NCI-H774 (cell line): ENCODE data around the gene LAMA3.
"Not testable (repeated sequence)": the region's sequence is repeated elsewhere in the genome, so short reads cannot be mapped to it uniquely, and the experiment has no call there.

Experiments used
- DNase-seq: peaks from one replicate; lab custom pipeline; 2025; lab: John Stamatoyannopoulos, UW

LAMA3 gene

DNA sequence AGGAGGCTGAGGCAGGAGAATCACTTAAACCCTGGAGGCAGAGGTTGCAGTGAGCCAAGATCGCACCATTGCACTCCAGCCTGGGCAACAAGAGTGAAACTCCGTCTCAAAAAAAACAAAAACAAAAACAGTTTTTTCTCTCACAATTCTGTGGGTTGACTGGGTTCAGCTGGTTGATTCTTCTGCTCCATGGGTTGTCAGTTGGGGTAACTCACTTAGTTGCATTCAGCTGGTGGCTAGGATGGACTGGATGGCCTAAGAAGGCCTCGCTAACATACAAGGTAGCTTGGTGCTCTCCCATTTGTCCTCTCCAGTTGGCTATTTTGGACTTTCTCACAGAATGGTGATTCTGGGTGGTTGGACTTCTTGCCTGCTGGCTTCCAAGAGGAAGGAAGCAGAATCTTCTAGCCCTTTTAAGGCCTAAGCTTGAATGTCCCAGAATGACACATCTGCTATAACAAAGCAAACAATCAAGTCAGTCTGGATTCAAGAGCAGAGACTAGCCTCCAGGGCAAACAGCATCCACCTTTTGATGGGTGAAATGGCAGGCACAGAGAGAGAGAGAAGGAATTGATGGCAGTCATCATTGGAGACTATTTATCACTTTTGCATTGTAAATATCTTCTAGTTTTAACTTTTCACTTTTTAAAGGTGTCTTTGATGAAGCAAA, 17.9 kb downstream of the LAMA3 start:
- DNase-seq: no peak

DNA sequence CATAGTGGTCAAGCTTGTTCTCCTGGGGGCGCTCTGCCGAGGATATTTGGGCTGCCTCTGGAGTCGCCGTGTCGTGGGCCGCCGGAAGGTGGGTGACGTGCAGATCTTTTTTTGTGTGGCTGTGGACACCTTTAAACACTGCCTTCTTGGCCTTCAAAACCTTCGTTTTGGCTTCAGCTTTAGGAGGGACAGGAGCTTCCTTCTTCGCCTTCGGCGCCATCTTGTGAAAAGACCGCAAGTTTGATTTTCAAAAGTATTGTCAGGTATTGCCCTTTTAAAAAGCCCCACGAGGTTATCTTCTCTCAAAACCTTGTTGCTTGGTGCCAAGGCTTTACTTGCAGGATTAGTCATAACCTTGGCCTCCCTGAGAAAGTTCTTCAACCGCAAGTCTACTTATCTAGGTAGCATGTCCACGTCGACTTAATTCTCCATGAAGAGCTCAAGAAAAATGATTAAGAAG, 20.8 kb downstream of the LAMA3 start:
- DNase-seq: no peak

DNA sequence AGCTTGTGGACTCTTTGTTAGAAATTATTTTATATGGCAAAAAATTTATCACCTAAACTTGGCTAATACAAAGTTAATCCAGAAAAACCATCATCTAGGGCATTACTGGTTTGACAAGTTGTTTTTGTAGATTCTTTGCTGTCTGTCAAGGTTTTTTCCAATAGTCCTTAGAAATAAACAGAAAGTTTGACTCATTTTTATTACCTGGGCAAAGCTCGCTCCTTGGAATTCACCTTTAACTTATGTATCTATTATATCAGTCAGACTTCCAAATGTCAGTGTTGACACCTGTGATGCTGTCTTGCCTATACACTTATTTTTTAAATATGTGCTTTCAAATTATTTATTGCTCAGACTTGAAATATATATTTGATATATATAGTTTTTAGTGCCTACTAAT, 21.7 kb downstream of the LAMA3 start:
- DNase-seq: no peak

- DNase-seq: no peak
Observed at GRCh38 chr18:23711426-23711825, 22.2 kb downstream of the LAMA3 start.

DNA sequence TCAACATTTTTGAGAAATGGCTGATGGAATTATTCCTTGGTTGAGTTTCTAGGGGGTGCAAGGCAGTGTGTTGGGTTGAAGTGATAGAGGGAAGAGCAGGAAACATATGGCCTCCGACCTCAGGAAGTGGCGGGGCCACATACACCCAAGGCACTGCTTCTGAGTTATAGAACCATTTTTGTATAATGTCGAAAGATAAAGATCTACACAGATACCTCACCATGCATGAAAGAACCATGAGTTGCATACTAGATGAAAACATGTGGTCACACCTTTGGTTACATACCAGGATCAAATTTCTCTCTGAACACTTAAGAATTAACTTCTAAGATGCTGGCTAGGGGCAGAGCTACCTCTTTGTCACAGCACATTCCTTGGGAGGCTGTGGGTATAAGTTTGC, 23.2 kb downstream of the LAMA3 start:
- DNase-seq: no peak

DNA sequence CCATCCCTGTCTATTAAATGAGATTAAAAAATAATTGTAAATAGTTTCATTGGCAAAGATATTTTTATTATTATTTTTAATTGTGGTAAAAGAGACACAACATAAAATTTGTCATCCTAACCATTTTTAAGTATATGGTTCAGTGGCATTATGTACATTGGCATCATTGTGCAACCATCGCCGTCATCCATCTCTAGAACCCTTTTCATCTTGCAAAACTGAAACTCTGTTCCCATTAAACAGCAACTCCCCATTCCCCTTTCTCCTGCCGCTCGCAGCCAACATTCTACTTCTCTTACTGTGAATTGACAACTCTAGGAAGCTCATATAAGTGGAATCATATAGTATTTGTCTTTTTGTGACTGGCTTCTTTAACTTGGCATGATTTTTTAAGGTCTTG, 25.3 kb downstream of the LAMA3 start:
- DNase-seq: no peak

DNA sequence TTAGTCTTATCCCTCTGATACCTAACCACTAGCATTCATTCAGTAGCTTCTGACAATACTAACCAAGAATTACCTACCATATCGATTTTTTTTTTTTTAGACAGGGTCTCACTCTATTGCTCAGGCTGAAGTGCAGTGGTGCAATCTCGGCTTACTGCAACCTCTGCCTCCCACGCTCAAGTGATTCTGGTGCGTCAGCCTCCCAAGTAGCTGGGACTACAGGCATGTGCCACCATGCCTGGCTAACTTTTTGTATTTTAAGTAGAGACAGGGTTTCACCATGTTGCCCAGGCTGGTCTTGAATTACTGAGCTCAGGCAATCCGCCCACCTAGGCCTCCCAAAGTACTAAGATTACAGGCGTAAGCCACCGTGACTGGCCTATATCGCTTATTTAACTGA, 26.8 kb downstream of the LAMA3 start:
- not testable (repeated sequence) for DNase-seq

DNA sequence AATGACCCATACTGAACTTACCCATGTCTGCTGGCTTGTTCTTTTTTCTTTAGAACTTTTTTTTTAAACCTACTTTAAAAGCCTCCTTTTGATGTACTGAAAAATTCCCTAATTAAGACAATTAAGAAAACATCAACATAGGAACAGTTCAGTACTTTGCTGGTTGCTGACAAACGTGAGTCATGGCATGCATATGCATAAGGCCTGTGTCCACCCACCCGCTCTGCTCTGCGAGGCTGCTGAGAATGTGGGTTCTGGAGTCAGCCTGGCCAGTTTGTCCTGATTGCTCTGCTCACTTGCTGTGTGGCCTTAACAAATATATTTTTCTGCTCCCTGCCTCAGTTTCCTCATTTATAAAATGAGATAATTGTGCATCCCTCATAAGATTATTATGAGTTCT, 27.3 kb downstream of the LAMA3 start:
- no peak for DNase-seq

DNA sequence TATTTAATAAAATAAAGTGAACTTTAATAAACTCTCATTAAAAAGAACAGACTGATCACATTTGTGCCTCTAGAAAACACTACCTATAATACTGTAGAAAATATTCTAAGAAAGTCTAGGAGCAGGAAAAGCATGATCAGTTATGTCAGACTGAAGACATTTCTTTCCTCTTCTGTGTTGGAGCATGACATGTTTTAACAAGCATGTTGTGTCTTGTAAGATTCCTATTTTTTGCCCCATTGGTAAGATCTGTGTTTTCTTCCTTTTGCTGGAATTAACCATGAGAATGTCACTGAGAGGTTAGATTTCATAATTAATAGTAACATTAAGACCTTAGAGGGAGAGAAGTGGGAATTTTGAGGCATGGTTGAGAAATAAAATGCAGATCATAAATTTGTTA, 27.7 kb downstream of the LAMA3 start:
- no peak for DNase-seq

- no peak for DNase-seq
Observed at GRCh38 chr18:23718243-23718720, 29.0 kb downstream of the LAMA3 start.

- no peak for DNase-seq
Observed at GRCh38 chr18:23718731-23719130, 29.5 kb downstream of the LAMA3 start.

DNA sequence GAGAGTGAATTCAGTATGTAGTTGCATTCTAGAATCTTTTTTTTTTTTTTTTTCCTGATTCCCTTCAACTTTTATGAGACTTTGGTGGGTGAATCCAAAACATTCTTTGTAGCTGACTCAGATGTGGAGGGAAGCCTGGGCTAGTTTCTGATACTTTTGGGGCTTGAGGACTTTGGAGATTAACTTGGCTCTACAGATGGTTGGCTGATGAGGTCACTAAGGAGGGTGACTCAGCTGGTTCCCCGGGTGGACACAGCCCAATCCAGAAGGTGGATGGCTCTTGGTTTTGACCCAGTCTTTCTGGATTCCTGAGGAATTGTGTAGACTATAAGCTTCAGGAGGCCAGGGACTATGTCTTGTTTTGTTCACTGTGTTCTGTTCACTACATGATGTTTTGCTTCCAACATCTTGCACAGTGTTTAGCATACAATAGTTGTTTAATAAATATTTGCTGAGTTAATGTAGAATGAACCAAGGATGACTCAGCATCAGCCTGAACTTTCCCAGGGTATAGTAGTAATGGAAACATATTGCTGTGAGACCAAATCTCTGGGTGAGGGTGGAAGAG, 30.5 kb downstream of the LAMA3 start:
- DNase-seq: no peak

DNA sequence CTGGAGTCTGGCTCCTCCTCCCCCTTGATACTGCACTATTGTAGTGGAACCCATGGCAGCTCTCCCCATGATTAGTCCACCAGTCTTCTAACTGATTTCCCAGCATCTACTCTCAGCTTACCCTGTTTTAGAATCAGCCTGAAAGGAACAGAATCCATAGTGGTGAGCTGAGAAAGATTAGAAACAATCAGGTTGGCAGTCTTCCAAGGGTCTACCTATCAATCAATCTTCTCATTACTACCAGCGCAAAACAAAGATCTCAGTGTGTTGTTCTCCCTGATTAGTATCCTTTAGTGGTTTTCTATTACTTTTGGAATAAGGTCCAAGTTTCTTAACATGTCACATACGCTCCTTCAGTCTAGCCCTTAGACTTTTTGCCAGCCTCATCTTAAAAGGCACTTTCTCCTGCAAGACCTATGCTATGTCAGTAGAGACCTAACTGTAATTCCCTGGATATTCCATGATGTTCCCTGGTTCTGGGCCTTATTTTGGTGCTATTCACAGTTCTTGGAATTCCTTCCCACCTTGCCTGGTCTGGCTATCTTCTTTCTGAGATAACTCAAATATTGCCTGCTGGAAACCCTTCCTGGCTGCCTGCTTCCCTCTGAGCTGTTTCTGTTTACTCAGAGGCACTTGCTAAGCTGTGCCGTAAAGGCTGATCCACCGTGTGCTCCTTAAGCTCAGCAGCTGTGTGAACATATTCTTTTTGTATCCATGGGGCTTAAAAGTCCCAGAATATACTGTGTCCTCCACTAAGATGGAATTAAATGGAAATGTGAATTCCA, 32.6 kb downstream of the LAMA3 start:
- no peak for DNase-seq

- no peak for DNase-seq
Observed at GRCh38 chr18:23722646-23723045, 33.4 kb downstream of the LAMA3 start.

GRCh38 chr18:23723121-23723520, 33.9 kb downstream of the LAMA3 start:
- DNase-seq: no peak

- no peak for DNase-seq
Observed at GRCh38 chr18:23724681-23725080, 35.4 kb downstream of the LAMA3 start.

DNA sequence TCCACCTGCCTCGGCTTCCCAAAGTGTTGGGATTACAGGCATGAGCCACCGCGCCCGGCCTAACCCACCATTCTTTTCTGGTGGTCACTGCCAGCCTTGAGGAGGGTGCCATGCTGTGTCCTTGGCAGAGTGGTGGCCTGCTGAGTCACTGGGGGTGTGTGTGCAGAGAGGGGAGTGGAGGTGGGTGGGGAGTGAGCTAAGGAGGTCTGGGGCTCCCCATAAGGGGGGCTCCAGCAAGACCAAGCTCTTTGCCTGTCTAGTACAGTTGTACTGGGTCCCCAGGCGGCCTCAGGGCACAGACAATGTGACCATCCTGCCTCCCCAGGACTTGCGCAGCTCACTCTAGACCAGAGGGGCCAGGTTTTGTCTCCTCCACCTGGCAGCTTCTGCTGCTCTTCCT, 36.1 kb downstream of the LAMA3 start:
- no peak for DNase-seq

DNA sequence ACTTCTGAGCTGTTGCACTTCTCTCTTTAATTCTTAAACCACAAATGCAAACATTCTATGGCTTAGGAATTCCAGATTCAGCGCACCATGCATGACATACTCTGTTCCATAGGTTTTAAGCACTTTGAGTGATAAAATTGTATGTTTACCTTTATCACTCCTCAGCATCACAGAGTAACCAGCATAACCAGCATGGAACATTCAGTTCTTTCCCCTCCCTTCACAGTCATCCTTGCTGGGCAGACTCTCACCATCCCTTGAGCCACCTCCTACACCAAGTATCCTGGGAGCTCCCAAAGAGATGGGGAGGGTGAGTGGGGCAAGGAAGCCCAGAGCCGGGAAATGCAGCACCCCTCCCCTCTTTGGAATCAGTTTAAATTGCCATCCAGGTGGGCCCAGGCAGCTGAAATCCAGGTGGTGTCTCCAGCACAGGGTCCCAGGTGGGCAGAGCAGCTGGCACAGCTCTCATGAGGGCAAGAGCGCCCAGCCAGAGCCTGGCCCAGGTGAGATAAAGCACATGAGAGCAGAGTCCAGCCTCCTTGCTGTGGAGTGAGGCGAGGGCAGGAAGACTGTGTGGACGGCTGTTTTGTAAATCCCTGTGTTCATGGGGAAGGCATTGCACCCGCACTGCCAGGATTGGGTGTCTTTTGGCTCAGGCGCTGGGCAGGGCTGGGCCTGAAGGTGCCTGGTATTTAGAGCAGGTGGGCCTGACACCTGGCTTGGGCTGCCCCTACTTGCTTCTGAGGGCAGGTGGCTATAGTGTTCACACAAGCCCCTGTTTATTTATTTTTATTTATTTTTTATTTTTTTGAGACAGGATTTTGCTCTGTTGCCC, 36.8 kb downstream of the LAMA3 start:
- DNase-seq: no peak

DNA sequence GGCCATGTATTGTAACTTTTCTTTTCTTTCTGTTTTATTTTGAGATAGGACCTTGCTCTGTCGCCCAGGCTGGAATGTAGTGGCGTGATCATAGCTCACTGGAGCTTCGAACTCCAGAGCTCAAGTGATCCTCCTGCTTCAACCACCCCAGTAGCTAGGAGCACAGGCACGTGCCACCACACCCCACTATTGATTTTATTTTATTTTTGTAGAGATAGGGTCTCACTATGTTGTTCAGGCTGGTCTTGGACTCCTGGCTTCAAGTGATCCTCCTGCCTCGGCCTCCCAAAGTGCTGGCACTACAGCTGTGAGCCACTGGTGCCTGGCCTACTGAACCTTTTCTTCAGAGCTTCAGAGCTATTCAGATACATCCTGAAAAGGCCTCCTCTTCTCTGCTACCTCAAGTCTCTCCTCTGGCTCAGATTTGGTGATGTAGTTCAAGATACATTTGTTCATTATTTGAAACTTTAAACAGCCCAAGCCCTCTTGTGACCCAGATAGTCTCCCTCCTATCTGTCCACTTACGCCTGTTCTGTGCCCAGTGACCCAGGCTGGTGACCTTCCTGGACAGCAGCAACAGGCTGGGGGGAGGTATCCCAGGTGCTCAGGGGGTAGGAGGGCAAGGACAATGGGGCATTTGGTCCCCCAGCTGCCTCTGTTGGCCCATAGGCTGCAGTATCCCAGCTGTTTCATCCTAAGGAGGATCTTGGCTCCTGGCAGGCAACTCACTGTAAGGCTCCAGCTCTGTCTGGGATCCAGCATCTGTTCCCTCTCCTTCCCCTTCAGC, 38.6 kb downstream of the LAMA3 start:
- no peak for DNase-seq

DNA sequence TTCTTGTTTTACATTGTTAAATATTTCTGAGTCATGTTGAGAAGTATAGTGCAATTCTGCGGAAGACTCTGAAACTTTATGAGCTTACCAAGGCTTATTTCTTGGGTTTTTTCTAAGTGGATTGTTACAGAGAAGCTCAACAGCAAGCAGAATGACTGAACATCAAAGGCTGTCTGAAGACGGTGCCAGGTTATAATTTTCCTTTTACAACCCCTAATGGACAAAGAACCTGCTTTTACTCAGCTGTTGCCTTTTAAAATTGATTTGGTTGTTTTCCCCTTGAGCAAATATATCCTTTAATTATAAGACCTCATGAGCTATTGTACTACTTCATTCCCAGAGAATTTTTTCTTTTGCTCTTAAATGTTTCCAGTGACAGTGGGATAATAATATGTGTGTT, 41.6 kb downstream of the LAMA3 start:
- no peak for DNase-seq

DNA sequence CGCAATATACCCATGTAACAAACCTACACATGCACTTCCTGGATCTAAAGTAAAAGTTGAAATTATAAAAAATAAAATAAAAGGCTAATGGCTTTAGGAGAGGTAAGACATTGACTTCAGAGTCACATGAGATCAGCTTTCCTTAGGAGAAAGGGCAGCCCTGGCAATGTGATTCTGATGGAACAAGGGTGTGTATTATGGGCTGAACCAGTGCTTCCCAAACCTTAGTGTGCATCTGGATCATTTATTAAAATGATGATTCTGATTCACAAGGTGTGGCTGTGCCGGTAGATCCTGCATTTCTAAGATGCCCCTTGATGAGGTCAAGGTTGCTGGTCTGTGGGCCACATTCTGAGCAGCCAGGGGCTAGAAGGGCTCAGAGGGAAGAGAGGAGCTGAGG, 42.6 kb downstream of the LAMA3 start:
- no peak for DNase-seq

GRCh38 chr18:23732439-23732838, 43.2 kb downstream of the LAMA3 start:
- DNase-seq: no peak
